DMS53 treated with DMSO at 0.1 percent for 48 hours (cell line): Measurements from ENCODE around the gene GPR87.

ENCODE experiments used
- DNase-seq: peaks from one replicate; lab custom pipeline; 2025; ENCODE audit not compliant: unreplicated experiment; lab: John Stamatoyannopoulos, UW

The GPR87 gene

GRCh38 chr3:151316267-151316991 lies at the start of gene GPR87:
TSS of gene GPR87 (minus strand) at chr3:151316820. CDS start at chr3:151300100, 16,720 bp downstream.
- no peak for DNase-seq

- DNase-seq: no peak
These were observed 46.1 kb upstream of the GPR87 start for GRCh38 chr3:151362751-151363174.

DNA sequence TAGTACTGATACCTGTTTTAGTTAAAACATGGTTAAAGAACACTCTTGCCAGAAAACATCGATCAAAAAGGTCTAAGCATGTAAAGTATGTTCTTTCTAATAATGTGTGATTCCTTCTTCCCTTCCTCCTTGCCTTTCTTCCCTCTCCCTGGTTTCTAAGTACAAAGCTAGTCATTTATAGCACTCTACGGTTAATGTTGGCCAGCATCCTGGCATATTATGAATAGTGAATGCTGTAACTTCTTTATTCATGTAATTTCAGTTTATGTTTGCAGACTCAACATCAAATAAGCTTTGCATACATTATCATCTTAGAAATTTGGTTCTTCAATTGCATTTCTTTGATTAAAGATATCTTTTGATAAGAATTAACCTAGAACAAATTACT lies 40.8 kb upstream of the GPR87 start:
- DNase-seq: no peak

- no peak for DNase-seq
These were observed 40.3 kb upstream of the GPR87 start for GRCh38 chr3:151356794-151357462.

- no peak for DNase-seq
These were observed 35.0 kb upstream of the GPR87 start for GRCh38 chr3:151351648-151352047.

- no peak for DNase-seq
These were observed 34.6 kb upstream of the GPR87 start for GRCh38 chr3:151351219-151351618.

DNA sequence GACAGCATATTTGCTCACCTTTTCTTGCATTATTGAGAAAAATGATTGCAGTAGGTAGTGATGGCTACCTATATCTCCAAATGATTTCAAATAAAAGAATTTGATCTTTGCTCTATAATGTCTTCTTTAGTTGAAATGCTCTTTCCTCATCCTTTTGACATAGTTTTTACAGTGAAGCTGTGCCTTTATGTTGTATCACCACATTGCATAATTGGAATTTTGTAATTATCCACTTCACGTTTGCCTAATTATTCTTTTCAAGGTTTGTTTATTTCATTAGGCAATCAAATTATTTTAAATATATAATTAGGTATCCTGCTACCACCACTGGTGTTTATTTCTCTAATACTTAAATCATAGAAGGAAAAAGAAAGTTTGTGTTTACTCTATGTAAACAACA lies 34.0 kb upstream of the GPR87 start:
- no peak for DNase-seq

DNA sequence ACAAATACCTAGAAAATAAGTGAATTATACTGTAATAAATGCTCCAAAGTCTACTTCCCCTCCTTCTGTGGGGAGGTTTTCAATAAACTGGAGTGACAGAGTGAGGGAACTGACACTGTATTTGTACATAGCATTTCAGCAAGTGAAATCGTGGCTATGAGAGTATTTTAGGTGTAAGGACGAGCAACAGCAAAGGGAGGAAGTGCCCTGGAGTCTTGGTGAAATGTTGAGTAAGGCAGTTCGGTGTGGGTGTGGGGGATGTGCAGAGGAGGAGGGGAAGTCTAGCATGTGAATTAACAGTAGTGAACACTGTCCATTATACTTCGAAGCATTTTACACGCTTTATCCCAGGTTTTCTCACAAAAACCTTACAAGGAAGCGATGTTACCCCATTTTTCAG lies 30.8 kb upstream of the GPR87 start:
- no peak for DNase-seq

DNA sequence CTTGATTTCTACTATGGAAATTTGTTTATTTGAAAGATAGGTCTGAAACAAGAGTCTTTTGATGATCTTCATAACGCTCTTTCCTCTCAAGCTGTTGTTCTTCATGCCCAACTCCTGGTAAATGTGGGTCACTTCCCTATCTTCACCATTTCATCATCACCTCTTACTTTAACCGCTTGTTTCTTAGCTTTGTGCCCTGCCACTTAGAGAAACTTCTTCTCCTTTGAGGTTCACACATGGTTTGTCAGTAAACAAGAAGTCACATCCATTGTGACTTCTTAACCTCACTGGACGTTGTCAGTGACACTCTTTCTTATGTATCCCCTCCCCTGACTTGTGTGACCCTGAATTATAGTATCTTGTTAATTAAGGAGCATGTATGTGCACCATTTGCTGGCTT lies 29.7 kb upstream of the GPR87 start:
- no peak for DNase-seq

- no peak for DNase-seq
These were observed 29.2 kb upstream of the GPR87 start for GRCh38 chr3:151345859-151346258.

DNA sequence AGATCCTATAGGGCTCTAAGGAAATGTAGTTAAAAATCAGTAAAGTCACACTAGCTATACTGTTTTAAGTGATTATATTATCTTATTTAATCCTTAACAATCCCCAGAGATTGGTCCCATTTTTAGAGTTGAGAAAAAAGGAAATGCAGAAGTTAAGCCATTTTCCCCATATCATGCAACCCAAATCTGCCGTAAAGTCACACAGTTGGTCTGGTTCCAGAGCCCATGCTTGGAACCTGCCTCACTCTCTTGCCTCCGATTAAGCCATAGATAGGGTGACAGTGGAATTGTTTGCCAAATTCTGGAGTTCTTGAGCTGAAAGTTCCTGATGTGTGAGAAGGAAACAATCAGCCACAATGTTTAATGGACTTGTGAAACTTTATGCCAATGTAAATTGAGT lies 15.1 kb upstream of the GPR87 start:
- DNase-seq: no peak

DNA sequence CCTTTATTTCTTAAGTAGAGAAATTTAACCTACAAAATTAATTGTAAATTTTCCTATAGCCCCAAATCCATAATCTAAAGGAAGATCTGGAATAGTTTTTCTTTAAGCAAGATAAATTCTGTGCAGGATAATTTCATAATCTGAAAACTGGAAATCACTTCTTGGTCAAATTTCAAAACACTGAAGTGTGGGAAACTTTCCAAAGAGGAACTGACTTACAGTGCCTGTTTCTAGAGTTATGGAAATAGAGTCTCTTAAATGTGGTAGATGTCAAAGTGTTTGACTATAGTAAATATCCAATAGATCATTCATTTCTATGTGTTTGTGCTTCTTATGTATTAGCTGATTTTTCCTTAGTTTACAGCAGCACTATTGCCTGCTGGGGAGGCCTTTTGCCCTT lies 14.3 kb upstream of the GPR87 start:
- DNase-seq: no peak

DNA sequence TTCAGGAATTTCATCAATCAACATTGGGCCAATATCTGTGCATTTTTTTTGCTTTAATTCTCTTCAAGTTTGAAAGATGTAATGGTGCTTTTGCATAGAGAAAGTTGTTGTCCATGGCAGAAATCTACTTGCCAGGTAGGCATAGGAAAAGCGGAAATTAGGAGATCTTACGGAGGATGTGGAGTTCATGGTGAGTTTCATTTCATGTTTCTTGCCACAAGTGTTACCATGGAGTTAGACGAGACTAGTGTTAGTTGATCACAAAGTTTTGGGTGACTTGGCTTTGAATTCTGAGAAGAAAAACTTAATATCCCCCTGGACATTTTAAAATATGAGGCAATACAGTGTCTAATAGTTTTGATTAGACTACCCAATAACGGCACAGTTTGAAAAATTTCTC lies 13.8 kb upstream of the GPR87 start:
- no peak for DNase-seq

DNA sequence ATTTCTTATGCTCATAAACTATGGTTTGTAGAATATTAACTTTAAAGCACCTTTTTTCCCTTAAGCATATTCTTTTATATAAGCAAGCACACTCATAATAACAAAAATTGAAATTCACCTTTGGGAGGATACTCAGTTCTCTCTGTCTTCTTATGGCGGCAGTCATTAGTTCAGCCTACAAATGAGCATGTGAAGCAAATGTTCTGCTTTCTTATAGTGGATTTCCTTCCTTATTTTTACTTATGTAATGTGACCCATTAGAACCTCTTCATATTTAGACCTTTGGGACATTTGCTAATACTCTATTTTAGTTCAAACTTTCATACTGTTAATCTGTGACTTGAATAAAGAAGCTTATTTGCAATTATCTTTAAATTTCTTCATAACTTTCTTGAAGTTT lies 12.7 kb upstream of the GPR87 start, which contains the start of gene P2RY13:
P2RY13 (minus strand) TSS at position 187 of the 400 bp plus-strand sequence; CDS start at position 166, 21 bp downstream.
- DNase-seq: no peak

DNA sequence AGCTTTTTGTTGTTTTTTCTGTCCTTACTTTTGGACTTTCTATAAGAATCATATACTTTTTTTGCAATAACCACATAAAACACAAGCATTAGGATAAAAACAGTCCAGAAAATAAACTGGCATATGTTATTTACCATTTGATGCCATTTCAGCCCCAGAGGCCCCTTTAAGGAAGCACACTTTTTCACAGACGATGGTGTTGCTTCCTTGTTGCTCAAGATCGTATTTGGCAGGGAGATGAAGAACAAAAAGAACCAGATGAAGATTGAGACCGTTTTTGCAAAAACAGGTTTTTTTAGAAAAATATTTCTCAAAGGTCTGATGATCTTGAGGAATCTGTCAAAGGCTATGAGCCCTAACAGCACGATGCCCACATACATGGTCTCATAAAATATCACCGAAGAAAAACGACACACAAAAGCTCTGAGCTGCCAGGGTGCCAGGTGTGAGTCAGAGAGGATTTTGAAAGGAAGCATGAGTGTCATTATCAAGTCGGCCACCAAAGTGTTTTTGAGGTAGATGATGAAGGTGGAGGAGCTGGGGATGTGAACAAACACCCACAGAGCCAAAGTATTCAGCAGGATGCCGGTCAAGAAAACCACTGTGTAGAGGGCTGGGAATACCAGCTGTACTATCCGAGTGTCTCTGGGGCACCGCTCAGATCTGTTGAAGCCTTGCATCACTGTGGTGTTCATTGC lies 11.8 kb upstream of the GPR87 start:
- DNase-seq: no peak

DNA sequence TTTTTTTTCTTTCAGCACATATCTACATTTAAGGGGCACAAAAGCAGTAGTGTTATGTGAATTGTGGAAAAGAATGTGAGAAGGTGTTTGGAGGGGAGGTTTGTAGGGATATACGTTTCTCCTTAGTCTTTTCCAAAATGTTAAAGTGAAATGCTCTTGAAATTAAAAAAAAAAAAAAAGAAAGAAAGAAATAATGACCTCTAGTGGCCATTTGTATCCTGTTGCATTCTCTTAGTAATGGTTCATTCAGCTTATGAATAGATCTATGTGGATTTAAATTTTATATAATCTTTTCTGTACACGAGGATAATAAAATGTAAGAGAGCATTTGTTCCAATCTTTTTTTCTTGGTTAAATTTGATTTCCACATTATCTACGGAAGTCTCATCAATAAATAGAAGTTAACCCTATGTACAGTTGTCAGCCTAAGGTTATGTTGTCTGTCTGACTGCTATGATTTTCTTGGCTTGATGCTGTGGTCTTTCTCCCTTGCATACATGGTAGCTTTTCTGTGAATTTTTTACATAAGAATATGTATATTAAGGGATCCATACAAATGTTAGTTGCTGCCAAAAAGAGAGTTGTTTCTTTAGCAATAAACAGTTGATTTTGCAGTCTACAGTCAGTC lies 11.1 kb upstream of the GPR87 start:
- peak; percentile 0 for DNase-seq

- DNase-seq: no peak
These were observed 5.9 kb upstream of the GPR87 start for GRCh38 chr3:151322511-151322910.

- DNase-seq: no peak
These were observed 4.9 kb upstream of the GPR87 start for GRCh38 chr3:151321526-151321925.

- no peak for DNase-seq
These were observed 3.5 kb upstream of the GPR87 start for GRCh38 chr3:151320131-151320530.

GRCh38 chr3:151319628-151320027 lies 3.0 kb upstream of the GPR87 start:
- no peak for DNase-seq

DNA sequence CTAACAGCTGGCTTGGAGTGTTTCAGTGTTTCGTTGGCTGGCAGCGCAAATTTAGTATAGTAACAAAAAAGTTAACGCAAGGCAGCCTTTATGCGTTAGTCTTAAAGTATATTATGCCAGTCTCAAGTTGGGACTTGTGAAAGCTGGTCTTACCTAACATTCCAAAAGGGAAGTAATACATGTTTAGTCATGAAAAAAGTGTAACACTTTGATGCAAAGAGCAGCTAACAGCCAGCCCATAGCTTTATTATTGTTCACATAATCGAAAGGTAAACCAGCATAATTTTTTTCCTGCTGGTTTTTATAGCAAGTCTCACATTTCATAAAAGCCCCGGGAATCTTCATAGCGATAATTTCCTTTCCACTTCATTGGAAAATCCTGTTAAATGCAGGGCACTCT lies 2.4 kb upstream of the GPR87 start:
- no peak for DNase-seq

DNA sequence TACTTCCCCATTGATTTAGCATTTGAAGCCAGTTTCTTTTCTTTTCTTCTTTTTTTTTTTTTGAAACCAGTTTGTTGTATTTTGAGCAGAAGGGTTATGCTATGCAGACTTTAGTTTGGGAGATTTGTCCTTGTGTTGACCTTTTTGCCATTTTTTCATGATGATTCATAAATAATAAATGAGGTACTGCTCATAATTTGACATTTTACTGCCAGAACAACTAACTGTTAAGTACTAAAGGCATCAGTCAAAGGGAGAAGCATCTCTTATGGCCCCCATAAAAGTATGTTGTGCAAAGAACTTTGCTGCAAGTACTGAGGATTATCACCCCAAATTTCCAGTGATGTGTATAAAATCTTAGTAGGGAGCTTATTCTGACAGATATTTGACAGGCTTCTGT lies 1.7 kb upstream of the GPR87 start:
- no peak for DNase-seq
